ENCODE data around the gene TSGA10IP.

The TSGA10IP gene

DNA sequence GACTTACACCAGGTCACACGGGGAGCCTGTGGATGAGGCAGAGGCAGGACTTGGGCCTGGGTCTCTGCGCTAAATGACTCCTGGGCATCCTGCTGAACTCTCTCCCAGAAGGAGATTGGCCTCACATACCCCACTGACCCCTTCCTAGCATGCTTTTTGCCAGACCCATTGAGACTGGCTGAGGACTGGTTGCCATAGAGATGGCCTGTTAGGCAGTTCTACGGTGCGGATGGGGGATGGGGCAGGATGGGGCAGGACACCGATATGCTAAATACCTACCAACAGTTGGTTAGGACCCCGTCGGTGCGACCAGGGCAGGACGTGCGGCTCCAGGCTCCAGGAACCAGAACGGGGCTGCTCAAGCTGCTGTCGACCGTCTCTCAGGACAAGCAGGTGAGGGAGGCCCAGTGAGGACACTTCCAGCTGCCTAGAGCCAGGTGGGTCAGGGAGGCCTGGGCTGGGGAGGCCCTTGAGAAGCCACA, at the start of gene TSGA10IP:
TSS of gene TSGA10IP (plus strand) at position 51 of the 482 bp plus-strand sequence. CDS start at position 247, 196 bp downstream.
- DNase-seq, result no peak

- no peak for DNase-seq
These were observed 49.7 kb upstream of the TSGA10IP start for GRCh38 chr11:65895482-65895981.

- no peak for DNase-seq
These were observed 49.0 kb upstream of the TSGA10IP start for GRCh38 chr11:65896034-65896999.

DNA sequence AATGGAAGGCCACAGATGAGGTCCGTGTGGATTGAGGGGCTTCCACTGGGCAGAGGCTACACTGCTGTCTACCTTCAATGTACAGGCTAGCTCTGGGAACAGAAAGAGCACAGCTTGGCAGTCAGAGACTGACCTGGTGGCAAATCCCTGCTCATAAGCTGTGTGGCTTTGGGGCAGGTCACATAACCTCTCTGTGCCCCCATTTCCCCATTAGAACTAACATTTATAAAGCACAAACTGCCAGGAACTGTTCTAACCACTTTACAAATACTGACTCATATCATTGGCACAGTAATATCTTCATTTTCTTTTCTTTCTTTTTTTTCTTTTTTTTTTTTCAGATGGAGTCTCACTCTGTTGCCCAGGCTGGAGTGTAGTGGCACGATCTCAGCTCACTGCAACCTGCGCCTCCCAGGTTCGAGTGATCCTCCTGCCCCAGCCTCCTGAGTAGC, 48.2 kb upstream of the TSGA10IP start:
- no peak for DNase-seq

GRCh38 chr11:65898656-65899355, 46.5 kb upstream of the TSGA10IP start:
- DNase-seq, result no peak

GRCh38 chr11:65899356-65900124, 45.7 kb upstream of the TSGA10IP start:
- DNase-seq, result no peak

- DNase-seq, result peak; percentile 43
These were observed 45.0 kb upstream of the TSGA10IP start, which contains the start of gene FOSL1 for GRCh38 chr11:65900125-65900898. TSS of gene FOSL1 (minus strand) at chr11:65900388. CDS start at chr11:65900339, 49 bp downstream.

- no peak for DNase-seq
These were observed 44.4 kb upstream of the TSGA10IP start for GRCh38 chr11:65900899-65901180.

GRCh38 chr11:65903068-65903481, 42.2 kb upstream of the TSGA10IP start:
- DNase-seq, result no peak

DNA sequence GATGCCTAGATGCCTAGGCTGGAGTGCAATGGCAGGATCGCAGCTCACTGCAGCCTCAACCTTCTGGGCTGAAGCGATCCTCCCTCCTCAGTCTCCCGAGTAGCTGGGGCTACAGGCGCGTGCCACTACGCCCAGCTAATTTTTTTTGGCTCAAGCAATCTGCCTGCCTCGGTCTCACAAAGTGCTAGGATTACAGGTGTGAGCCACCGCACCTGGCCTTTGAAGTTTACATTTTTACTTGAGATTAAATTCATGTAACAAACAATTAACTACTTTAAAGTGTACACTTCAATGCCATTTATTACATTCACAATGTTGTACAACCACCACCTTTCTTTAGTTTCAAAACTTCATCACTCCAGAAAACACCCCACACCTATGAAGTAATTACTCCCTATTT, 41.6 kb upstream of the TSGA10IP start:
- no peak for DNase-seq

GRCh38 chr11:65906602-65907001, 38.7 kb upstream of the TSGA10IP start:
- DNase-seq, result no peak

- DNase-seq, result no peak
These were observed 37.4 kb upstream of the TSGA10IP start for GRCh38 chr11:65907878-65908277.

DNA sequence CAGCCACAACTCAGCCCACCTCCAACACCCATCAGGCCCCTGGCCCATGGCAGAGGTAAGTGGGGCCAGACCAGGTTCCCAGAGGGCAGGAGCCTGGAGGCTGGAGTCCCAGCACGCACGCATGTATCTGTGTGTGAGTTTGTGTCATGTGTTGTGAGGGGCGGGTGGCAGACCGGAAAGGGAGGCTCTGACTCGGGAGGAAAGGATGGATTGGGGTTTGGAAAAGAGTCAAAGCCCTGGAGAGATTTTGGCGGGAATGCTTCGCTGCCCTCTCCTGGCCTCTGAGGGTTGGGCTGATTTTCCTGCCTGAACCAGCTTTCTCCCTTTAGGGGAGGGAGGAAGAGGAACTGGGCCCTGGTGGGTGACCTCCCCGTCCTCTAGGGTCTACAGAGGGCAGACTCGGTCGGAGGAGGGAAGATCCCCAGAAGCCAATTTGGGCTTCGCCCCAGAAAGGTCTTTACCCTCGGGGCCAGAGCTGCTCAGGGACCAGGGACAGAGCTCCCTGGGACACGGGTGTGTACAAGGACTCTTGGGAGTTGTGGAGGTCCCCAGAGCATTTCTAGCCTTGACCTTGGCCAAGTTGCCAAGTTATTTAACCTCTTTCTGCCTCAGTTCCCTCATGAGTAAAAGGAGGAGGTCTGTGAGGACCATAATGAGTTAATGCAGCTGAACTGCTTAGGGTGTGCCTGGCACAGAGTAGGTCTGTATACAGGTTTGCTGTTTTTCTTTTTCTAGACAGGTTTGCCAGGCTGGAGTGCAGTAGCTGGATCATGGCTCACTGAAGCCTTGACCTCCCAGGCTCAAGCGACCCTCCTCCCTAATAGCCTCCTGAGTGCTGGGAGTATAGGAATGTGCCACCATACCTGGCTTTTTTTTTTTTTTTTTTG, 33.4 kb upstream of the TSGA10IP start:
- DNase-seq, result peak; percentile 80

DNA sequence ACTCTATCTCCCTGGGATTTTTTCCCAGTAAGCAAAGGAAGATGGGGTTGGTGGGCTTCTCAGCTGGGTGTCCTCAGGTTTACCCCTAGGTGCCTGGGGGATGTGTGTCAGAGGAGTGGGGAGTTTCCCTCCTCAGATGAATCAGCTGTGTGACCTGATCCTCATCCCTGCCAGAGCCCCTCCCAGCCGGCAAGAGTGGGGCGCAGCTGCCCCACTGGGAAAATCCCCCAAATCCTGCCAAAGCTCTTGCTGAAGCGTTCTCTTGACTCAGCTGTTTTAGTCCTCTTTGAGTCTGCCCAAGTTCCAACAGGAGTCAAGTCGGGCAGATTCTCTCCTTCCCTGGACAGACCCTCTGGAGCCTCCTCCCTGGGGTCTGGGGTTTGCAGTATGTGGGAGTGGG, 32.4 kb upstream of the TSGA10IP start:
- DNase-seq, result no peak

DNA sequence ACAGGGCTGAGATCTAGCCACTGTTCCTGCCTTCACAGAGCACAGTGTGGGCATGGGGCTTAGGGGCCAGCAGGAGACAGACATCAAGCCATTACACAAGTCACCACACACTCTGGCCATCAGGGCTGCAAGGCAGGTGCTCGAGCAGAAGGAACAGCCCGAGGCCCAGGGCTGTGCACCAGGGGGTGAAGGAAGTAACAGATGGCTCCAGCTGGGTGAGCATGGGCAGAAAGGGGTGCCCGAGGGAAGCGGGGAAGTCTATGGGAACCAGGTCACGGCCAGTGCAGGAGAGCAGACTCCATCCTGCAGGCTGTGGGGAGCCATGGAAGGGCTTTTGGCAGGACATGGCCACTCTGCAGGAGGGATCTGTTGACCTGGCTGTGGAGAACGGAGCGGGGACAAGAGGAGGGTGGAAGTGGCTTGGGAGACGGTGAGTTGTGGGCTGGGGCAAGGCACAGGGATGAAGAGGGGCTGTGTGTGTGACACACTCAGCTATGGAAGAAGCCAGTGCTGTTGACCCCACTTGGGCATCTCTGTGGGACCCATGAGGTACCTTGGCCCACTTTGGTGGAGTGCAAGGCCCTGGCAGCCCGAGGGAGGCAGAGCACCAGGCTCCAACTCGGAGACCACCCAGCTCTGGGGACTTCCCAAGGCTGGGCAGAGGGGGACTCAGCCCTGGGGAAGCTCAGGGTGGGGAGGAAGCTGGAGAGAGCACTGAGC, 30.0 kb upstream of the TSGA10IP start:
- no peak for DNase-seq

DNA sequence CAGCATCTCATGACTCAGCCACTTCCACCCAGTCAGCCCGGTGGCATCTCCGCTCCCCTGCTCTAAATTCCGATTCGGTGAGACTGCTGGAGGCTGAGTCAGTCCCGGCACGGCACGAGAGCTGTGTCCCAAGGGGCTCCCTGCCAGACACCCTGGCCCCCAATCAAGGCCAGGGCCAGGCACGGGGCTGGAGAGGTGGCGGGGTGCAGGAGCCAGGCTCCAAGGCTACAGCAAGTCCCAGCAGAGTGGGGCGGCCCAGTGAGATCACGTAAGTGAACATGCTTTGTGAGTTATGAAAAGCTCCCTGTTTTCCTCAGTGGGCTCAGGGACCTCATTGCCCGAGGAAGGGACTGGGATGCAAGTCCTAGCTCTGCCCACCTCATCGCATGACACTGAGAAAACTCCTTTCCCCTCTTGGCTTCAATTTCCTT, 29.4 kb upstream of the TSGA10IP start:
- DNase-seq, result no peak

DNA sequence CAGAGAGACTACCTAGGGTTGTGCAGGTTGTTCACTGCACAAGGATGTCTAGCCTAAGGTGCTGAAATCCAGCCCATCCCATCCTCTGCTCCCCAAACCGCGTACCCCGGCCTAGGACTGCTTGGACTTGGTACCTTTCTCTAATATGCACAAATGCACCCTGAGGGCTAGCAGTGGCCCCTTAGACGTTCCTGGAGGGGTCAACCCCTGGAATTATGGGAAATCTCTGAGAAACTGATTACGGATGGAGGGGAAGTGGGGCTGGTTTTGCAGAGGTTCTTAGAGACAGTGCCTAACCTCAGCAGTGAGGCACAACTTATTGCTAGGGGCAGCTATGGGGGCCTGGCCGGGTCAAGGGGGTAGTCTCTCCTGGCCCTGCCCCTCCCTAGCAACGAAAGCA, 28.9 kb upstream of the TSGA10IP start:
- no peak for DNase-seq

DNA sequence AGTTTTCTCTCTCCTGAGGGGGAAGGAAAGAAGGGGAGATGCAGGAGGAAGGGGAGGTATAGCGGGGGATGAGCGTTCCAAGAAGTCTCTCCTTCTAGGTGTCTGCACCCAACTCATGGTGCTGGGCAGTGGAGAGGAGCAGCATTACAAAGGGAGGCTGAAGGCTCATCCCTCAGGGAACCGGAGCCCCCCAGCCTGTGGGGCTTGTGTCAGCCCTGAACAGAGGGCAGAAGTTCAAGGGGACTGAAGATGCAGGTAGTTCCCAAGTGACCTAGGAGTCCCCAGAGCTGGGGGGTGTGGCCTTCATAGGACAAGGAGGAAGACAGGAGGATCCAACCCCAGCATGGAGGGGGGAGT, 28.2 kb upstream of the TSGA10IP start:
- no peak for DNase-seq

- no peak for DNase-seq
These were observed 27.7 kb upstream of the TSGA10IP start for GRCh38 chr11:65917434-65918210.
